GM12865 (cell line): ENCODE results near the gene SHQ1.

Experiments
- DNase-seq: peaks from one replicate; pipeline ENCODE4 v3.0.0; 2010; ENCODE audit warnings: low read depth
- H3K4me3 ChIP-seq: 2 replicates; pipeline ENCODE4 v1.5.1; 2011; ENCODE audit warnings: mild to moderate bottlenecking, low read depth, low read length, control low read depth
- TF ChIP-seq, protein P1 (sequence below): IDR thresholded peaks from 2 replicates; pipeline ENCODE4 v1.5.1; 2011; ENCODE audit warnings: low read length, control low read depth, low read depth, inconsistent platforms; ENCODE audit not compliant: insufficient read depth; ENCODE audit errors: missing control alignments

The SHQ1 gene

DNA sequence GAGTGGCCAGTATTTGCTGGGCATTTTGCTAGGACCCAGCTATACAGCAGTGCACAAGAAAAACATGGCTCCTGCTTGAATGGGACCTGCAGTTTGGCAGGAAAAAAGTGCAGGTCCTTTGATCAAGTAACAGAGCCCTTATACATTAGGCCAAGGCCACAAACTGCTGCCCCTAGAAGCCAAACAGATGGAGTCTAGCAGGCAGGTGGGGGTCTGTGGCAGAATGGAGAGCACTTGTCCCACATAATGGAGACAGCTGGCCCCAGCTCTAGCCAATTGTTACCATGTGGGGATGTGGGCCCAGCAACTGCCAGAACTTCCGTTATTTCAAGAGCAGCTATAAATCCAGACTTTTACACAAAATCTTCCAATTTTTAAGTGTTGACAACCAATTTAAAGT is 79.3 kb downstream of the SHQ1 start:
- no peak overlapping the region for H3K4me3 ChIP-seq
- TF ChIP-seq, protein P1, sequence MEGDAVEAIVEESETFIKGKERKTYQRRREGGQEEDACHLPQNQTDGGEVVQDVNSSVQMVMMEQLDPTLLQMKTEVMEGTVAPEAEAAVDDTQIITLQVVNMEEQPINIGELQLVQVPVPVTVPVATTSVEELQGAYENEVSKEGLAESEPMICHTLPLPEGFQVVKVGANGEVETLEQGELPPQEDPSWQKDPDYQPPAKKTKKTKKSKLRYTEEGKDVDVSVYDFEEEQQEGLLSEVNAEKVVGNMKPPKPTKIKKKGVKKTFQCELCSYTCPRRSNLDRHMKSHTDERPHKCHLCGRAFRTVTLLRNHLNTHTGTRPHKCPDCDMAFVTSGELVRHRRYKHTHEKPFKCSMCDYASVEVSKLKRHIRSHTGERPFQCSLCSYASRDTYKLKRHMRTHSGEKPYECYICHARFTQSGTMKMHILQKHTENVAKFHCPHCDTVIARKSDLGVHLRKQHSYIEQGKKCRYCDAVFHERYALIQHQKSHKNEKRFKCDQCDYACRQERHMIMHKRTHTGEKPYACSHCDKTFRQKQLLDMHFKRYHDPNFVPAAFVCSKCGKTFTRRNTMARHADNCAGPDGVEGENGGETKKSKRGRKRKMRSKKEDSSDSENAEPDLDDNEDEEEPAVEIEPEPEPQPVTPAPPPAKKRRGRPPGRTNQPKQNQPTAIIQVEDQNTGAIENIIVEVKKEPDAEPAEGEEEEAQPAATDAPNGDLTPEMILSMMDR: no peak
- no peak for DNase-seq

DNA sequence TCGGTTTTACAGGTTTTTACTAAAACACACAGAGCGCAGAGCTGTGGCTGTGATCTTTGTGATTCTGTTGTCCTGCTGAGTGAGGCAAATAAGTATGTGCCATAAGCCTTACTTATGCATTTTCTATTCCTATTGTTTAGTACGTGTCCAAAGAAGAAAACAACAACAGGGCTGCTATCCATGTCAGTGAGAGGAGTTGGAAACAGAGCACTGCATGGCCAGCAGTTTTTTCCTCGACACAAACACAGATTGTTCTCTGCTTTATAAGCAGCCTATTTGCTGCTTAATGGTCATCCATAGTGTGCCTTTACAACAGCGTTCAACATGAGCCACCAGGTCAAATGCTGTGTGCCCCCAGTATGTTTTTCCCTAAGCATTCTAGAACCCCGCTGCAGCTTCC is 79.8 kb downstream of the SHQ1 start:
- no peak for DNase-seq
- H3K4me3 ChIP-seq: no peak overlapping the region

DNA sequence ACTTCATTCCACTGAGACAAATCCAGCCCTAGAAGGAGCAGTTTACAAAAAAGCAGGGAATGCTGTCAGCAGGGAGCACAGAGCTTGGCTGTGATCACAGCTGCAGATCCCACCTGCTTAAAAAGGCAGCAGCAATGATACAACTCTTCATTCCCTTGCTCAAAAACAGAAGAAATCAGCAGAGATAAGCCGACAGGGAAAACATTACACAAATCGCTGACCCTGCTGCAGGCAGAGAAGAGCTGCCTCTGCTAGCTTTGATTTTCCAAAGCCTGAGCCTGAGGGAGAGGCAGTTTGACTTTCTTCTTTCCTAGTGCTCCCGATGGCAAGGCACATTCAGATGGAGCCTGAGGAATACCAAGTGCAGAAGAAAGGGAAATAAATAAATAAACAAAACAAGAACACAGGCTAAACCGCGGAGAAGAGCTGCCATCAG is 80.2 kb downstream of the SHQ1 start:
- no peak overlapping the region for H3K4me3 ChIP-seq
- TF ChIP-seq, protein P1: no peak
- DNase-seq: no peak

More for the DNA sequence above, 79.8 kb downstream of the SHQ1 start:
- TF ChIP-seq, protein P1: no peak

DNA sequence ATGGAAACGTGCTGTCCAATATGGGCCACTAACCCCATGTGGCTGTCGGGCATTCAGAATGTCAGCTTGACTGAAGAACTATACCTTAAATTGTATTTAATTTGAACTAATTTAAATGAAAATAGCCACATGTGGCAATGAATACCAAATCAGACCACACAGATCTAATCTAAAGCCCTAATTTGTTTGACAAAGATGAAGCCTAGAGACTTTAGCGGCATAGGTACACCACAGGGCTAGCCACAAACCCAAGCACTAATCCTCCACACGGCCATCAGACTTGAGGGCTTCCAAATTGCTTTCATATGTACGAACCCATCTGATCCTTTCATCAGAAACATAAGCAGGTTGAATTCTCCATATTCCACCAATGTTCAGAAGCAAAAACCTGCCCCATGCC is 81.4 kb downstream of the SHQ1 start:
- TF ChIP-seq, protein P1: no peak

DNA sequence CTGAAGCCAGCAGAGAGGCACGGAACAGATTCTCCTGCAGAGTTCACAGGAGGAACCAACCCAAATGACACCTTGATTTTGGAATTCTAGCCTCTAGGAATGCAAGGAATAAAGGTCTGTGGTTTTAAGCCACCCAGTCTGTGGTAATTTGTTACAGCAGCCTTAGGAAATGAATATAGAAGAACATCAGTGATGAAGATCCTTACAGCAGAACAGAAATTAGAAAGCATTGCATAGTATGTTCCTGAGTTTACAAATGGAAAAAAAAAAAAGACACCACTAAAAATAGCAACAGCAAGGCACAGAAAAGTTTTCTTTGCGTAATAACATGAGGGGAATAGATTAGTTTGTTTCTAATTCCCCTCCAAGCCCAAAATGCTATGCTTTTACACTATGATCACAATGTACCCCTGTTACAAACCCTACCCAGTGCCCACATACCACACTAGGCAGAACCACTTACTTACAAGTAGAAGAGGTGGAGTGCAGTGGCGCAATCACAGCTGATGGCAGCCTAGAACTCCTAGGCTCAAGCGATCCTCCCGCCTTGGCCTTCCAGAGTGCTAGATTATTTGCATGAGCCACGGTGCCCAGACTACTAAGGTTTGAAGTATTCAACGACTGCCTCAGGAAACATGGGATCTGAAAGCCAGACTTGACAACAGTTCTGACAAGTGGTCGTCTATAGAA is 84.3 kb downstream of the SHQ1 start:
- TF ChIP-seq, protein P1: no peak

More for the DNA sequence above, 81.4 kb downstream of the SHQ1 start:
- DNase-seq: no peak
- H3K4me3 ChIP-seq: no peak overlapping the region

DNA sequence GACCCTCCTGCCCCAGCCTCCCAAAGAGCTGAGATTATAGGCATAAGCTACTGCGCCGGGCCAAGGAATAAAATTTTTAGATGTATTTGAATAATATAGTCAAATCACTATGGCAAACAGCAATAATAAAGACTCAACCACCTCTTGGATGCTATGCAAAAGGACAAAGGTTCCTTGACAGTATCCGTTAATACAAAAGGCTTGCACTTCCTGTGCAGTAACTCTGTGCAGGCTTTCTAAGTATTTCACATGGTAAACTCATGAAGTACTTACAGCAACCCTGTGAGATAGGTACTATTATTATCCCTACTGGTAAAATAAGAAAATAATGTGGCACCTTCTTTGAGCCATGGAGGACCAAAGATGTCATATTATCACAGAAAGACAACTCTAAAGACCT is 86.8 kb downstream of the SHQ1 start:
- no peak for DNase-seq
- no peak overlapping the region for H3K4me3 ChIP-seq
- TF ChIP-seq, protein P1: no peak

More for the DNA sequence above, 84.3 kb downstream of the SHQ1 start:
- no peak for DNase-seq
- H3K4me3 ChIP-seq: no peak overlapping the region

DNA sequence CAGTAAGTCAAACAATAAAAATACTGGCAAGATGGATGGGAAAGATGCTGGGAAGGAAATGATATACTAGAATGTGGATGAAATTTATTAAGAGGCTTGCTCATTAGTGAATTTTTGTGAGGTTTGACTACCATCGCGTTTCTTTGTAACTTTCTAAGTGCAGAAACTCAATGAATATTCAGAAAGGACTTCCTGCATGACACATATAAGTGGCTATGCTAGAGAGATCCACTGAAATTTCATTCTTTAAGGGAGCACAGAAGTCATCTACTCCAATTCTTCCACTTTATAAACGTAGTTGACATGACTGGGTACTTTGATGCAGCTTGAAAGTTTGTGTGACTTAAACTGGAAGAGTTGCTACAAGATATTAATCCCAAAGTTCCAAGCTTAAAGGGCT is 88.0 kb downstream of the SHQ1 start:
- no peak overlapping the region for H3K4me3 ChIP-seq
- TF ChIP-seq, protein P1: no peak
- DNase-seq: no peak
